OCI-LY7 (cell line): ENCODE measurements around the gene PFDN1.

ENCODE experiments used
- CTCF ChIP-seq: fragments of 200-600 bp; sonication (generic); conservative IDR thresholded peaks from 2 replicates; pipeline ENCODE4 v1.5.1; 2014; ENCODE audit warnings: mild to moderate bottlenecking, antibody characterized with exemption, low read length, moderate library complexity, mixed read lengths
- EZH2phosphoT487 ChIP-seq: fragments of 200-600 bp; sonication (generic); IDR thresholded peaks from 2 replicates; pipeline ENCODE4 v1.6.1; 2018; ENCODE audit warnings: low read depth, borderline replicate concordance, mild to moderate bottlenecking, mixed run types, antibody characterized with exemption, low read length, moderate library complexity, mixed read lengths

GRCh38 chr5:140311011-140311467 is 8.1 kb upstream of the PFDN1 start:
- TF ChIP-seq CTCF (no peak), EZH2phosphoT487 (no peak)
